K562 (cell line): Measurements from ENCODE around the gene ZDHHC8. TPM values are rescaled to one million over a fixed set of nuclear protein-coding genes. Genes with fewer than 3 reads are reported as not detected.

Experiments used
- ARID1B ChIP-seq: fragments of 450-650 bp; IDR thresholded peaks from 2 replicates; pipeline ENCODE4 v1.6.1; 2016; ENCODE audit warnings: antibody characterized with exemption, mild to moderate bottlenecking, inconsistent platforms
- ARID3A ChIP-seq: IDR thresholded peaks from 2 replicates; pipeline ENCODE4 v1.6.1; 2012; ENCODE audit warnings: low read depth, low read length, improper control_type of control experiment, borderline replicate concordance
- BRCA1 ChIP-seq, 2 experiments: fragments of 450-650 bp in 1 of 2; sonication (generic) in 1 of 2; formaldehyde crosslinking in 1 of 2; IDR thresholded peaks; 2 replicates each; pipeline versions ENCODE4 v1.5.0 to v1.6.1; 2017 to 2020; ENCODE audit warnings: mild to moderate bottlenecking in 1 of 2, missing genetic modification reagents in 1 of 2
- E2F3 ChIP-seq: fragments of 250-450 bp; sonication (Bioruptor Pico); IDR thresholded peaks from 2 replicates; pipeline ENCODE4 v1.4.0; 2020; ENCODE audit warnings: mild to moderate bottlenecking
- EP400 ChIP-seq: fragments of 450-650 bp; IDR thresholded peaks from 2 replicates; pipeline ENCODE4 v1.6.1; 2017; ENCODE audit warnings: antibody characterized with exemption, mild to moderate bottlenecking, moderate library complexity
- ERF ChIP-seq: fragments of 450-650 bp; formaldehyde crosslinking; IDR thresholded peaks from 2 replicates; pipeline ENCODE4 v1.4.0; 2020; ENCODE audit warnings: mild to moderate bottlenecking, mixed read lengths
- FOXK1 ChIP-seq: sonication (generic); formaldehyde crosslinking; IDR thresholded peaks from 2 replicates; pipeline ENCODE4 v1.8.0; 2022; ENCODE audit warnings: missing genetic modification reagents, mild to moderate bottlenecking, borderline replicate concordance
- GTF3C2 ChIP-seq: IDR thresholded peaks from 3 replicates; pipeline ENCODE4 v1.6.1; 2011; ENCODE audit warnings: borderline replicate concordance, mild to moderate bottlenecking, moderate library complexity; ENCODE audit not compliant: insufficient read length; ENCODE audit errors: extremely low read depth
- HDAC8 ChIP-seq: fragments of 450-650 bp; IDR thresholded peaks from 2 replicates; pipeline ENCODE4 v1.6.1; 2016; ENCODE audit warnings: mild to moderate bottlenecking, missing genetic modification characterization, moderate library complexity, missing compliant biosample characterization
- ID3 ChIP-seq, 2 experiments: fragments of 250-450 bp in 1 of 2; fragments of 450-650 bp in 1 of 2; sonication (Bioruptor Pico) in 1 of 2; IDR thresholded peaks; 2 replicates each; pipeline versions ENCODE4 v1.6.1 to v1.8.0; 2016 to 2021; ENCODE audit warnings: mild to moderate bottlenecking in 2 of 2, moderate library complexity in 2 of 2, missing compliant biosample characterization in 1 of 2, missing genetic modification characterization in 1 of 2
- JUNB ChIP-seq: fragments of 450-650 bp; formaldehyde crosslinking; conservative IDR thresholded peaks from 2 replicates; pipeline ENCODE4 v1.4.0; 2020; ENCODE audit warnings: mild to moderate bottlenecking
- KLF1 ChIP-seq: fragments of 450-650 bp; IDR thresholded peaks from 2 replicates; pipeline ENCODE4 v1.6.1; 2016; ENCODE audit warnings: missing genetic modification characterization, missing compliant biosample characterization
- NCOR1 ChIP-seq: fragments of 450-650 bp; IDR thresholded peaks from 2 replicates; pipeline ENCODE4 v1.6.1; 2016; ENCODE audit warnings: mild to moderate bottlenecking, moderate library complexity
- NR2F6 ChIP-seq: fragments of 450-650 bp; formaldehyde crosslinking; IDR thresholded peaks from 2 replicates; pipeline ENCODE4 v1.4.0; 2020; ENCODE audit warnings: mild to moderate bottlenecking
- NUFIP1 ChIP-seq: fragments of 450-650 bp; IDR thresholded peaks from 2 replicates; pipeline ENCODE4 v1.6.1; 2018; ENCODE audit not compliant: partially characterized antibody
- POLR2AphosphoS2 ChIP-seq: IDR thresholded peaks from 2 replicates; pipeline ENCODE4 v1.6.1; 2012; ENCODE audit warnings: low read length, improper control_type of control experiment
- RBM34 ChIP-seq: fragments of 200-400 bp; formaldehyde crosslinking; IDR thresholded peaks from 2 replicates; pipeline ENCODE4 v1.6.1; 2018; ENCODE audit warnings: low read length, borderline replicate concordance; ENCODE audit not compliant: insufficient read depth
- SIRT6 ChIP-seq: IDR thresholded peaks from one replicate; pipeline ENCODE4 v1.6.1; 2012; ENCODE audit warnings: low read depth, mild to moderate bottlenecking, control low read depth, inconsistent platforms, low read length, moderate library complexity
- SP2 ChIP-seq: IDR thresholded peaks from 2 replicates; pipeline ENCODE4 v1.6.1; 2011; ENCODE audit warnings: mild to moderate bottlenecking, low read depth, low read length, moderate library complexity; ENCODE audit not compliant: poor library complexity, severe bottlenecking; ENCODE audit errors: extremely low read depth
- SREBF1 ChIP-seq: fragments of 150-350 bp; IDR thresholded peaks from 2 replicates; pipeline ENCODE4 v1.6.1; 2014; ENCODE audit warnings: antibody characterized with exemption, low read depth, low read length, borderline replicate concordance
- TAL1 ChIP-seq: fragments of 450-650 bp; IDR thresholded peaks from 2 replicates; pipeline ENCODE4 v1.6.1; 2016; ENCODE audit warnings: mild to moderate bottlenecking
- ZBTB17 ChIP-seq: fragments of 450-650 bp; formaldehyde crosslinking; IDR thresholded peaks from 2 replicates; pipeline ENCODE4 v1.4.0; 2020; ENCODE audit warnings: mild to moderate bottlenecking
- ZNF133 ChIP-seq: fragments of 250-450 bp; sonication (Bioruptor Pico); IDR thresholded peaks from 2 replicates; pipeline ENCODE4 v1.4.0; 2020; ENCODE audit warnings: mild to moderate bottlenecking
- ZNF197 ChIP-seq: fragments of 200-800 bp; sonication (Bioruptor generic); IDR thresholded peaks from 2 replicates; pipeline ENCODE4 v1.6.1; 2016; ENCODE audit warnings: low read depth, missing genetic modification characterization, missing compliant biosample characterization
- polyA plus RNA-seq, 8 experiments: library from polyadenylated mRNA; depleted of rRNA in 4 of 8; stranded (reverse) in 5 of 8; unstranded in 3 of 8; fragments of >200 nt; fragmentation: Nextera tagmentation in 2 of 8; fragmentation: Illumina TruSeq in 1 of 8; extraction: Ambion mirVana in 2 of 8; extraction: Trizol in 1 of 8; gene quantifications; 2 replicates each; pipeline versions ENCODE4 v1.2.1 to v1.2.3, GENCODE V29; 2011 to 2014; ENCODE audit warnings: inconsistent platforms in 1 of 8, missing spikeins in 1 of 8
- total RNA-seq, 7 experiments: library from RNA; depleted of rRNA in 6 of 7; stranded (reverse); fragments of >200 nt in 6 of 7; fragmentation: Illumina TruSeq in 2 of 7; extraction: Trizol in 2 of 7; gene quantifications; 2 replicates each; pipeline versions ENCODE4 v1.2.1 to v1.2.3, GENCODE V29; 2011 to 2021; ENCODE audit warnings: low replicate concordance in 1 of 7

Gene ZDHHC8
- total and polyA plus RNA-seq, 9 of the 15 experiments (the other 6 are each of a cell fraction or from before 2014, with no cell fraction given), result 0.04 to 109 (median 16.4) TPM

GRCh38 chr22:20131859-20132685 is 468 bp downstream of the ZDHHC8 start (continued):
- TF ChIP-seq KLF1 (peak; percentile 84), SREBF1 (no peak), SIRT6 (no peak), ID3 (CRISPR knock-in tag; IDR thresholded peaks at IDR 0.05) (no peak), ID3 (tag; IDR thresholded peaks at IDR 0.05) (peak; percentile 81; the same call in 1 of the 2 replicates), NUFIP1 (no peak), NR2F6 (CRISPR knock-in tag) (no peak), ZNF197 (CRISPR knock-in tag) (no peak), RBM34 (no peak), JUNB (CRISPR knock-in tag) (0 out of 2 replicates have a peak, but pooled peaks have one; percentile 43), BRCA1 (IDR thresholded peaks at IDR 0.05) (no peak), BRCA1 (CRISPR knock-in tag; IDR thresholded peaks at IDR 0.05) (no peak), E2F3 (CRISPR knock-in tag) (no peak; the same call in 1 of the 2 replicates), SP2 (peak; percentile 5), EP400 (no peak), TAL1 (no peak), ERF (CRISPR knock-in tag) (0 out of 2 replicates have a peak, but pooled peaks have one; percentile 64), ZBTB17 (peak; percentile 64), POLR2AphosphoS2 (no peak), ARID3A (no peak), FOXK1 (CRISPR knock-in tag) (no peak), NCOR1 (no peak), GTF3C2 (no peak), ZNF133 (CRISPR knock-in tag) (no peak), ARID1B (no peak), HDAC8 (0 out of 2 replicates have a peak, but pooled peaks have one; percentile 77)
